ENCODE results near the gene CXCR5. TPM values are rescaled to one million over a fixed set of nuclear protein-coding genes. Genes with fewer than 3 reads are reported as not detected.

Gene CXCR5
- total and polyA plus RNA-seq, 10 of the 15 experiments (the other 5 are each of a cell fraction or from before 2014, with no cell fraction given): 0.03 to 0.63 (median 0.25) TPM

DNA sequence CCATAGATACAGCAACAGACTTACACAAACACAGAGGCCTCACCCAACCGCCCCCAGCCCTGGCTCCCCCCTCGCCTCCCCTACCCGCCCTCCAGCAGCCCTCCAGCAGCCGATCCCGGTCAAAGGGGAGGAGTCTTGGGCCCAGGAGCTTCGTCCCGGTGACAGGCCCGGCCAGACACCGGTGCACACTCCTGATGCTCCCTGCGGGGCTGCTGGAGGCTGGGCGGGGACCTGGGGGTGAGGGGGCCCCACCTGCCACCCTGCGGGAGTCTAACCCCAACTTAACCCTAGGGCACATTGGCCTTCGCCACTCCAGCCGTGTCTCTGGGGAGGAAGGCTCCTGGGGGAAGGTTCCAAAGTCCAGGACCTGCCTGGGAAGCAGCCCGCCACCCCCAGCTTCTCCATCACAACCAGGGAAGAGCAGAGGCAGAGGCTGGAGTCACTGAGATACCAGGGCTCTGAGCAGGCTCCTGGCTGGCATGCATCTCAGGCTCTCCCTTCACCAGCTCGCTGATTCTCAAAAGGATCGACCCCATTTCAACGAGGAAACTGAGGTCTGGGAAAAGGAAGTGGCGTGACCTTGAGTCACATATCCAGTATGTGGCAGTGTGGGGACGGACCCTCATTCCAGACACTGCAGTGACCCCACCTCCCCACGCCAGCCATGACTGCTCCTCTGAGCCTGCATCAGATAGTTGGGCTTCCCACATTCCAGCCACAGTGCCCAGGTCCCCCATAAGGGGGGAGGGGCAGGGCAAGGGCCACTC lies 27.6 kb downstream of the CXCR5 start (continued):
- TF ChIP-seq, protein P1, sequence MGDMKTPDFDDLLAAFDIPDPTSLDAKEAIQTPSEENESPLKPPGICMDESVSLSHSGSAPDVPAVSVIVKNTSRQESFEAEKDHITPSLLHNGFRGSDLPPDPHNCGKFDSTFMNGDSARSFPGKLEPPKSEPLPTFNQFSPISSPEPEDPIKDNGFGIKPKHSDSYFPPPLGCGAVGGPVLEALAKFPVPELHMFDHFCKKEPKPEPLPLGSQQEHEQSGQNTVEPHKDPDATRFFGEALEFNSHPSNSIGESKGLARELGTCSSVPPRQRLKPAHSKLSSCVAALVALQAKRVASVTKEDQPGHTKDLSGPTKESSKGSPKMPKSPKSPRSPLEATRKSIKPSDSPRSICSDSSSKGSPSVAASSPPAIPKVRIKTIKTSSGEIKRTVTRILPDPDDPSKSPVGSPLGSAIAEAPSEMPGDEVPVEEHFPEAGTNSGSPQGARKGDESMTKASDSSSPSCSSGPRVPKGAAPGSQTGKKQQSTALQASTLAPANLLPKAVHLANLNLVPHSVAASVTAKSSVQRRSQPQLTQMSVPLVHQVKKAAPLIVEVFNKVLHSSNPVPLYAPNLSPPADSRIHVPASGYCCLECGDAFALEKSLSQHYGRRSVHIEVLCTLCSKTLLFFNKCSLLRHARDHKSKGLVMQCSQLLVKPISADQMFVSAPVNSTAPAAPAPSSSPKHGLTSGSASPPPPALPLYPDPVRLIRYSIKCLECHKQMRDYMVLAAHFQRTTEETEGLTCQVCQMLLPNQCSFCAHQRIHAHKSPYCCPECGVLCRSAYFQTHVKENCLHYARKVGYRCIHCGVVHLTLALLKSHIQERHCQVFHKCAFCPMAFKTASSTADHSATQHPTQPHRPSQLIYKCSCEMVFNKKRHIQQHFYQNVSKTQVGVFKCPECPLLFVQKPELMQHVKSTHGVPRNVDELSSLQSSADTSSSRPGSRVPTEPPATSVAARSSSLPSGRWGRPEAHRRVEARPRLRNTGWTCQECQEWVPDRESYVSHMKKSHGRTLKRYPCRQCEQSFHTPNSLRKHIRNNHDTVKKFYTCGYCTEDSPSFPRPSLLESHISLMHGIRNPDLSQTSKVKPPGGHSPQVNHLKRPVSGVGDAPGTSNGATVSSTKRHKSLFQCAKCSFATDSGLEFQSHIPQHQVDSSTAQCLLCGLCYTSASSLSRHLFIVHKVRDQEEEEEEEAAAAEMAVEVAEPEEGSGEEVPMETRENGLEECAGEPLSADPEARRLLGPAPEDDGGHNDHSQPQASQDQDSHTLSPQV (IDR thresholded peaks at IDR 0.05): no peak
- TF ChIP-seq ZNF384 (IDR thresholded peaks at IDR 0.05; ENCODE audit: borderline replicate concordance, low read depth, low read length): no peak

DNA sequence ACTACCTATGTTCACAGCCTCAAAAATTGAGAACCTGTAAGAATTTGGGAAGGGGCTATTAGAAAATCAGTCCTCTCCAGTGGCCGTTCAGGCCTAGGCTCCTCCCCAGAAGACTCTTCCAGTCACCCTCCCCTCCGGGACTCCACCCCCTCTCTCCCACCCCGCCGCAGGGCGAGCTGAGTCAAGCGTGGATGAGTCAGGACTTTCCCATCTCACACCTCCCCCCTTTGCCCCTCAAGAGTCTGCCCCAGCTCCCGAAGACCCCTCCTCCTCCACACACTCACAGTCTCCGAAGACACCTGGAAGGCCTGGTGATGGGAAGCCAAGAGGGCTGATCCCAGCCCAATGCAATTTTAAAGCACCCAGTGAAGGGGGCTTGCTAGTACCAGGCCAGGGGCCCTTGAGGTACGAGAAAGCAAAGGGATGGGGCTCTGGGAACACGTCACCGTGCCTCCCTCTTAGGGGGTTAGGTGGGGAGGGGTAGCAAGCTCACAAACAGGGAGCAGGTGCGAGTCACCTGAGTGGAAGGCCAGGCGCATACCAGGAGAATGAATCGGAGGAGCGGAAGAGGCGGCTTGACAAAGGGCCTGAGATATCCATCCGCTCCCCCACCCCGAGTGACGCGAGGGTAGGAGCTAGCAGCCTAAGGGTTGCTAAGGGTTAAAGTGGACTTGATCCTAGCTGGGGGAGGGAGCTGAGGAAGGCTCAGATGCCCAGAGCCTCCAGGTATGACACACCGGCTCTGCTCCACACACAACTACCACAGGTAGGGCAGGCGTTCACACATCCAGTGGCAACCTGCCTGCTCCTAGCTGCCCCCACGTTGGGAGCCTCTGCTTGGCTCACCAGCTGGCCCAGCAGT lies 28.4 kb downstream of the CXCR5 start:
- WGBS (ENCODE audit: insufficient coverage, insufficient replicate concordance, low lambda C conversion rate, missing lambda C conversion rate): 45% methylated on average over 23 of the region's 23 CpGs
- no TSS peak for BruUV-seq (replicated peaks)
- Histone ChIP-seq H3K27ac (ENCODE audit: control insufficient read depth, insufficient read depth) (peak overlapping the region; percentile 69), H3K4me2 (ENCODE audit: control insufficient read depth, insufficient read depth) (peak overlapping the region; percentile 36), H3K4me1 (ENCODE audit: control insufficient read depth, insufficient read depth, low read length) (peaks cover 51% of the 10 kb centered on the region), H2AFZ (ENCODE audit: control insufficient read depth, low read depth, low read length) (no peak overlapping the region; the same call in 1 of the 2 replicates), H3K27me3 (replicated peaks in 1 of 2; ENCODE audit: control insufficient read depth in 2 of 2, insufficient read depth in 2 of 2, low read length in 1 of 2) (no peaks in the 10 kb centered on the region), H3K36me3 (ENCODE audit: control insufficient read depth in 2 of 2, insufficient read depth in 2 of 2, low read length in 1 of 2) (peaks cover 0 to 4% of the 10 kb centered on the region in 2 experiments; a peak in 1 of 4 replicates), H3K4me3 (no peak overlapping the region), H4K20me1 (ENCODE audit: control insufficient read depth, insufficient read depth) (no peaks in the 10 kb centered on the region), H3K9me3 (replicated peaks; ENCODE audit: control insufficient read depth, insufficient read depth, low read length) (no peaks in the 10 kb centered on the region), H3K79me2 (ENCODE audit: control insufficient read depth, insufficient read depth, low read length) (peaks cover 2% of the 10 kb centered on the region; the same call in 1 of the 2 replicates), H3K9ac (ENCODE audit: control insufficient read depth, insufficient read depth, low read length) (no peak overlapping the region)
- RAD21 ChIA-PET (ENCODE audit: unreplicated experiment): interaction anchor here (0.5 to 9.9 kb wide), 10 partner anchors 14 to 134 kb away, joined by 3 to 169 read pairs (median 6); partner anchors contain the start of genes BCL9L and CXCR5
- intact Hi-C loops (cut with micrococcal nuclease; ENCODE audit: unreplicated experiment): no loop called here
- ATAC-seq (peak; percentile 18), DNase-seq (ENCODE audit: low read depth, low spot score) (no peak), FAIRE-seq (peak; percentile 44)
- SMC1A ChIA-PET (ENCODE audit: uncharacterized antibody, unreplicated experiment): interaction anchor here (0.9 to 10.3 kb wide), 8 partner anchors 16 to 123 kb away, joined by 3 to 185 read pairs (median 4); partner anchors contain the start of genes BCL9L and CXCR5
- CTCF ChIA-PET: interaction anchor here (0.5 to 13.2 kb wide), 14 partner anchors 16 to 279 kb away, joined by 3 to 330 read pairs (median 4); partner anchors contain the start of gene BCL9L
- POLR2A ChIA-PET: interaction anchor here (0.5 to 9.3 kb wide), 9 partner anchors 13 to 231 kb away, joined by 3 to 105 read pairs (median 5); partner anchors contain the start of genes BCL9L, DDX6 and HYOU1
- in situ Hi-C loops (cut with MboI): no loop called here
- TF ChIP-seq ETV6 (conservative IDR thresholded peaks at IDR 0.05 in 1 of 2, IDR thresholded peaks at IDR 0.05 in 1 of 2; ENCODE audit: borderline replicate concordance in 1 of 2, low read depth in 1 of 2) (no peak), ZSCAN29 (IDR thresholded peaks at IDR 0.05) (no peak), NFIC (IDR thresholded peaks at IDR 0.05; ENCODE audit: low read depth, low read length) (no peak), EED (IDR thresholded peaks at IDR 0.05; ENCODE audit: low read depth) (peak; percentile 12; the same call in 1 of the 2 replicates), RUNX3 (IDR thresholded peaks at IDR 0.05; ENCODE audit: low read length) (peak; percentile 17; the same call in 1 of the 2 replicates), ZNF207 (IDR thresholded peaks at IDR 0.05; ENCODE audit: borderline replicate concordance) (no peak)
- TF ChIP-seq, protein P2, sequence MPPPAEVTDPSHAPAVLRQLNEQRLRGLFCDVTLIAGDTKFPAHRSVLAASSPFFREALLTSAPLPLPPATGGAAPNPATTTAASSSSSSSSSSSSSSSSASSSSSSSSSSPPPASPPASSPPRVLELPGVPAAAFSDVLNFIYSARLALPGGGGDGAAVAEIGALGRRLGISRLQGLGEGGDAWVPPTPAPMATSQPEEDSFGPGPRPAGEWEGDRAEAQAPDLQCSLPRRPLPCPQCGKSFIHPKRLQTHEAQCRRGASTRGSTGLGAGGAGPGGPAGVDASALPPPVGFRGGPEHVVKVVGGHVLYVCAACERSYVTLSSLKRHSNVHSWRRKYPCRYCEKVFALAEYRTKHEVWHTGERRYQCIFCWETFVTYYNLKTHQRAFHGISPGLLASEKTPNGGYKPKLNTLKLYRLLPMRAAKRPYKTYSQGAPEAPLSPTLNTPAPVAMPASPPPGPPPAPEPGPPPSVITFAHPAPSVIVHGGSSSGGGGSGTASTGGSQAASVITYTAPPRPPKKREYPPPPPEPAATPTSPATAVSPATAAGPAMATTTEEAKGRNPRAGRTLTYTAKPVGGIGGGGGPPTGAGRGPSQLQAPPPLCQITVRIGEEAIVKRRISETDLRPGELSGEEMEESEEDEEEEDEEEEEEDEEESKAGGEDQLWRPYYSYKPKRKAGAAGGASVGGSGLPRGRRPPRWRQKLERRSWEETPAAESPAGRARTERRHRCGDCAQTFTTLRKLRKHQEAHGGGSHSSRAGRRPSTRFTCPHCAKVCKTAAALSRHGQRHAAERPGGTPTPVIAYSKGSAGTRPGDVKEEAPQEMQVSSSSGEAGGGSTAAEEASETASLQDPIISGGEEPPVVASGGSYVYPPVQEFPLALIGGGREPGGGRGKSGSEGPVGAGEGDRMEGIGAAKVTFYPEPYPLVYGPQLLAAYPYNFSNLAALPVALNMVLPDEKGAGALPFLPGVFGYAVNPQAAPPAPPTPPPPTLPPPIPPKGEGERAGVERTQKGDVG (CRISPR knock-in tag; IDR thresholded peaks at IDR 0.05): no peak
